AG09309 (cell line): ENCODE measurements around the gene AATK.
"Not testable (repeated sequence)": the region's sequence is repeated elsewhere in the genome, so short reads cannot be mapped to it uniquely, and the experiment has no call there.

ENCODE experiments used
- DNase-seq: peaks from one replicate; pipeline ENCODE4 v3.0.0-alpha.2; 2010; ENCODE audit warnings: low read depth
- H3K4me3 ChIP-seq: 2 replicates; pipeline ENCODE4 v1.5.1; 2011; ENCODE audit warnings: mild to moderate bottlenecking, low read depth, low read length, moderate library complexity; ENCODE audit not compliant: control insufficient read depth
- TF ChIP-seq, protein P1 (sequence below): IDR thresholded peaks from 2 replicates; pipeline ENCODE4 v1.5.1; 2011; ENCODE audit warnings: mild to moderate bottlenecking, low read depth, low read length, inconsistent platforms; ENCODE audit not compliant: insufficient read depth, control insufficient read depth; ENCODE audit errors: missing control alignments

Gene AATK

GRCh38 chr17:81083125-81083765 lies 82.8 kb downstream of the AATK start:
- TF ChIP-seq, protein P1, sequence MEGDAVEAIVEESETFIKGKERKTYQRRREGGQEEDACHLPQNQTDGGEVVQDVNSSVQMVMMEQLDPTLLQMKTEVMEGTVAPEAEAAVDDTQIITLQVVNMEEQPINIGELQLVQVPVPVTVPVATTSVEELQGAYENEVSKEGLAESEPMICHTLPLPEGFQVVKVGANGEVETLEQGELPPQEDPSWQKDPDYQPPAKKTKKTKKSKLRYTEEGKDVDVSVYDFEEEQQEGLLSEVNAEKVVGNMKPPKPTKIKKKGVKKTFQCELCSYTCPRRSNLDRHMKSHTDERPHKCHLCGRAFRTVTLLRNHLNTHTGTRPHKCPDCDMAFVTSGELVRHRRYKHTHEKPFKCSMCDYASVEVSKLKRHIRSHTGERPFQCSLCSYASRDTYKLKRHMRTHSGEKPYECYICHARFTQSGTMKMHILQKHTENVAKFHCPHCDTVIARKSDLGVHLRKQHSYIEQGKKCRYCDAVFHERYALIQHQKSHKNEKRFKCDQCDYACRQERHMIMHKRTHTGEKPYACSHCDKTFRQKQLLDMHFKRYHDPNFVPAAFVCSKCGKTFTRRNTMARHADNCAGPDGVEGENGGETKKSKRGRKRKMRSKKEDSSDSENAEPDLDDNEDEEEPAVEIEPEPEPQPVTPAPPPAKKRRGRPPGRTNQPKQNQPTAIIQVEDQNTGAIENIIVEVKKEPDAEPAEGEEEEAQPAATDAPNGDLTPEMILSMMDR, result no peak

GRCh38 chr17:81082177-81083073 lies 83.6 kb downstream of the AATK start:
- no peak for DNase-seq
- TF ChIP-seq, protein P1, result no peak
- H3K4me3 ChIP-seq, result no peak overlapping the region

More at GRCh38 chr17:81083125-81083765, 82.8 kb downstream of the AATK start:
- DNase-seq, result no peak
- no peak overlapping the region for H3K4me3 ChIP-seq

DNA sequence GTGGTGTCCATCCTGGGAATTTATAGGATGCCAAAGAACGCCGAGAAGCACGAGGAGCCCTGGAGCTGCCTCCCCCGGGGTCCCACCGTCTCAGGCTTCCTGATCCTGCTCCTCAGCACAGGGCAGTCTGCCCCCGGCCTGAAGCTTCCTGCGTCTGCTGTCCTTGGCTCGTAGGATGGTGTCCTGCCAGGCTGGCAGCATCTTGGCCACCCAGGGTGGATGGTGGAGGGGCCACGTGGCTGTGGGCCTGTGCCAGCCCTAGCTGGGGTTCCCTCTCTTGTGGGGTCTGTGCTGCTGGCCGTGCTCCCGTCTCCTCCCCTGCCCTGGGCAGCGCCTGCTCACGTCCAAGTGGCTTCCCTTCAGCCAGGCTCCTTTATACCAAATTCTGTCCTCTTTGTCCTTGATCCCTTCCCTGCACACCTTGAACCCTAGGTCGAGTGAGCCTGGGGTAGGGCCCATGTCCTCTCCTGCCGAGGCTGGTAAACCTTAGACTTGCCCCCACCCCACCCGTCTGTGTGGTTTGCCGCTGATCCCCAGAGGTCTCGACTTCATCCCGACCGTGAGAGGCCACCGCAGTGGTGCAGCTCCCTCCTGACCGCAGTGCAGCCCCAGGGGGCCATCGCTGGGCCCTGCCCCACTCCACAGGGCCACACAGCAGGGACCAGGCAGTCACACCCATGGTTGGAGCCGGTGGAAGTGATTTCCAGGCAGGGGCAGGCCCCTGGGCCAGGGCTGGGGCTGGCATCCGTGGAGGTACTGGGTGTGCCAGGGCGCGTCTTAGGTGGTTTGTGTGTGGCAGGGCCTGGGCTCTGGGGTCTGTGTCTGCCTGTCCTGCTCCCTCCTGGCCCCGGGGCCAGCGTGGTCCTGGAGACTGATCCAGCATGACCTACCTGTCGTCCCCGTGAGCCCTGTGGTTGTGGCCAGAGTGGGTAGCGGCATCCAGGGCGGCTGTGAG lies 84.5 kb downstream of the AATK start:
- DNase-seq, result no peak
- TF ChIP-seq, protein P1, result no peak

GRCh38 chr17:81080019-81080418 lies 86.0 kb downstream of the AATK start:
- TF ChIP-seq, protein P1, result no peak
- no peak overlapping the region for H3K4me3 ChIP-seq

More for the DNA sequence above, 84.5 kb downstream of the AATK start:
- H3K4me3 ChIP-seq, result no peak overlapping the region

DNA sequence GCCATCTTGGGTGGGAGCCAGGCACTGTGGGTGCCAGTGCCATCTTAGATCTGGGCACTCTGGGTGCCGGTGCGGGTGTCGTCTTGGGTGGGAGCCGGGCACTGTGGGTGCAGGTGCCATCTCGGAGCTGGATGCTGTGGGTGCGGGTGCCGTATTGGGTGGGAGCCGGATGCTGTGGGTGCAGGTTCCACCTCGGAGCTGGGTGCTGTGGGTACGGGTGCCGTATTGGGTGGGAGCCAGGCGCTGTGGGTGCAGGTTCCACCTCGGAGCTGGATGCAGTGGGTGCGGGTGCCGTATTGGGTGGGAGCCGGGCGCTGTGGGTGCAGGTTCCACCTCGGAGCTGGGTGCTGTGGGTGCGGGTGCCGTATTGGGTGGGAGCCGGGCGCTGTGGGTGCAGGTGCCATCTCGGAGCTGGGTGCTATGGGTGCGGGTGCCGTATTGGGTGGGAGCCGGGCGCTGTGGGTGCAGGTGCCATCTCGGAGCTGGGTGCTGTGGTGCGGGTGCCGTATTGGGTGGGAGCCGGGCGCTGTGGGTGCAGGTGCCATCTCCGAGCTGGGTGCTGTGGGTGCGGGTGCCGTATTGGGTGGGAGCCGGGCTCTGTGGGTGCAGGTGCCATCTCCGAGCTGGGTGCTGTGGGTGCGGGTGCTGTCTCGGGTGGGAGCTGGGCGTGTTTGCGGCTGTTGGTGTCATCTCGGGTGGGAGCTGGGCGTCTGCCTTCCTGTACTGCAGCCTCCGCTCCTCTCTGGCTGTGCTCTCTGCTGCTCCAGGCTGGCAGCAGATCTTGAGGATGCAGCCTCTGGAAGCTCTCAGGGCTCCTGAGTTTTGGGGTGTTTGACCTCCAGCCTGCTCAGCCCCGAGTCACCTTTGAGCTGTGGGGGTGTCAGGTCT lies 87.8 kb downstream of the AATK start:
- DNase-seq, H3K4me3 ChIP-seq: not testable (repeated sequence)

More at GRCh38 chr17:81080019-81080418, 86.0 kb downstream of the AATK start:
- no peak for DNase-seq

- TF ChIP-seq, protein P1, result no peak
- H3K4me3 ChIP-seq, result no peak overlapping the region
- no peak for DNase-seq
These were observed 89.8 kb downstream of the AATK start for GRCh38 chr17:81076141-81076679.
